Measurements from ENCODE around the gene MAST4.

DNA sequence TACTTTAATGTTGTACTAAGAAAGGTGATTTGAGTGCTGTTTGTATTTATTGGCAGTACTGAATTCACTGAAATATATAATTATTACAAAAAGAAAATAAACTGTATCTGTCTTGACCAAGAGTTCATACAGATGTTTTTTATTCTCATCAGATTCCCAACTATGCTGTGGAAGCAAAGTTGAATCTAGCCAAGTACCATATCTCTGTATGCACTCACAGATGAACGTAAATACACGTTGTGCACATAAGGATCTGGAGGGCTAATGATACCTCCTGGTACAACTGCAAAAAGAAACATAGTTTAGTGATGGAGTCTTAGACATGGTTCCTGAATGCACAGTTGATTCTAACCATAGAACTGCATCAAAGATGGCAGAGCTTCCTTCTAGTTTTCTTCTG is 431.0 kb downstream of the MAST4 start:
- TF ChIP-seq, protein P1, sequence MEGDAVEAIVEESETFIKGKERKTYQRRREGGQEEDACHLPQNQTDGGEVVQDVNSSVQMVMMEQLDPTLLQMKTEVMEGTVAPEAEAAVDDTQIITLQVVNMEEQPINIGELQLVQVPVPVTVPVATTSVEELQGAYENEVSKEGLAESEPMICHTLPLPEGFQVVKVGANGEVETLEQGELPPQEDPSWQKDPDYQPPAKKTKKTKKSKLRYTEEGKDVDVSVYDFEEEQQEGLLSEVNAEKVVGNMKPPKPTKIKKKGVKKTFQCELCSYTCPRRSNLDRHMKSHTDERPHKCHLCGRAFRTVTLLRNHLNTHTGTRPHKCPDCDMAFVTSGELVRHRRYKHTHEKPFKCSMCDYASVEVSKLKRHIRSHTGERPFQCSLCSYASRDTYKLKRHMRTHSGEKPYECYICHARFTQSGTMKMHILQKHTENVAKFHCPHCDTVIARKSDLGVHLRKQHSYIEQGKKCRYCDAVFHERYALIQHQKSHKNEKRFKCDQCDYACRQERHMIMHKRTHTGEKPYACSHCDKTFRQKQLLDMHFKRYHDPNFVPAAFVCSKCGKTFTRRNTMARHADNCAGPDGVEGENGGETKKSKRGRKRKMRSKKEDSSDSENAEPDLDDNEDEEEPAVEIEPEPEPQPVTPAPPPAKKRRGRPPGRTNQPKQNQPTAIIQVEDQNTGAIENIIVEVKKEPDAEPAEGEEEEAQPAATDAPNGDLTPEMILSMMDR (IDR thresholded peaks at IDR 0.05; ENCODE audit: low read depth, low read length) = no peak
- TF ChIP-seq EZH2phosphoT487 (IDR thresholded peaks at IDR 0.05; ENCODE audit: low read depth) = no peak

All from OCI-LY3 (cell line).